ENCODE measurements around the gene PCED1B. TPM values are rescaled to one million over a fixed set of nuclear protein-coding genes. Genes with fewer than 3 reads are reported as not detected.
"Not testable (repeated sequence)": the region's sequence is repeated elsewhere in the genome, so short reads cannot be mapped to it uniquely, and the experiment has no call there.

Gene PCED1B
- total RNA-seq, 1 experiment from 2014 or later, result 3.3 TPM

- H3K27ac ChIP-seq (ENCODE audit: insufficient read length, low read depth, low read length), result no peak overlapping the region
- H3K4me1 ChIP-seq (ENCODE audit: insufficient read depth, low read length), result no peaks in the 10 kb centered on the region
- no peak overlapping the region for H2AFZ ChIP-seq (ENCODE audit: low read length)
- no peak overlapping the region for H2BK5ac ChIP-seq (ENCODE audit: insufficient read length, low read length)
- no peaks in the 10 kb centered on the region for H3K23me2 ChIP-seq (ENCODE audit: insufficient read length, low read depth, low read length, poor library complexity, severe bottlenecking)
- H2BK12ac ChIP-seq (ENCODE audit: insufficient read length, low read depth, low read length), result no peak overlapping the region
- H3K56ac ChIP-seq (ENCODE audit: insufficient read length, low read depth, low read length), result no peak overlapping the region
- Mint-ChIP-seq H3K9me3 (no peaks in the 10 kb centered on the region), H3K4me1 (peaks cover 0 to 9% of the 10 kb centered on the region in 2 experiments; a peak in 2 of 4 replicates), H3K27me3 (ENCODE audit: low read depth) (no peaks in the 10 kb centered on the region), H3K4me3 (no peak overlapping the region), H3K36me3 (ENCODE audit: insufficient read depth in 1 of 3, low read depth in 3 of 3) (no peaks in the 10 kb centered on the region; a peak in 1 of 7 replicates), H3K27ac (no peak overlapping the region)
- H4K20me1 ChIP-seq (ENCODE audit: control insufficient read depth, insufficient read depth, insufficient read length), result no peaks in the 10 kb centered on the region
- H3K27me3 ChIP-seq (ENCODE audit: insufficient read depth, low read length), result no peaks in the 10 kb centered on the region
- no peak for TF ChIP-seq CTCF (conservative IDR thresholded peaks at IDR 0.05)
- no peak overlapping the region for H3K4ac ChIP-seq (ENCODE audit: low read depth, low read length)
- H2BK120ac ChIP-seq (ENCODE audit: low read depth, low read length, poor library complexity, severe bottlenecking), result no peak overlapping the region
- WGBS (ENCODE audit: extremely low coverage, insufficient read length, low lambda C conversion rate), result no CpG with 5 or more reads among the region's 1 CpG
- no peaks in the 10 kb centered on the region for H3K9me3 ChIP-seq (ENCODE audit: control insufficient read depth, low read depth, low read length)
- no peak overlapping the region for H4K5ac ChIP-seq (ENCODE audit: insufficient read length, low read depth, low read length)
- H3K79me1 ChIP-seq (ENCODE audit: insufficient read depth, low read depth, low read length, poor library complexity, severe bottlenecking), result no peaks in the 10 kb centered on the region
- H4K91ac ChIP-seq (ENCODE audit: insufficient read length, low read depth, low read length), result no peak overlapping the region
- no peak overlapping the region for H3K23ac ChIP-seq (ENCODE audit: insufficient read length, low read depth, low read length)
- H2BK20ac ChIP-seq (ENCODE audit: low read depth, low read length, poor library complexity, severe bottlenecking), result no peak overlapping the region
- H3K9ac ChIP-seq (ENCODE audit: extremely low read depth, insufficient read length, low read length), result no peak overlapping the region
- no peaks in the 10 kb centered on the region for H3K79me2 ChIP-seq (ENCODE audit: insufficient read depth, low read length)
- H3K18ac ChIP-seq (ENCODE audit: insufficient read length, low read depth, low read length), result no peak overlapping the region
- H3T11ph ChIP-seq (ENCODE audit: low read length), result no peak overlapping the region
- no peak overlapping the region for H4K8ac ChIP-seq (replicated peaks; ENCODE audit: insufficient read length, low read depth, low read length)
- H3K4me2 ChIP-seq (ENCODE audit: insufficient read depth, insufficient read length, low read length), result no peak overlapping the region
- no peak overlapping the region for H2AK5ac ChIP-seq (ENCODE audit: insufficient read length, low read length)
- H3K14ac ChIP-seq (ENCODE audit: insufficient read depth, low read length), result no peak overlapping the region
- no peak overlapping the region for H2BK15ac ChIP-seq (ENCODE audit: low read depth, low read length)
- DNase-seq, result no peak
Measured at GRCh38 chr12:47277972-47278448, 198.6 kb downstream of the PCED1B start.

GRCh38 chr12:47279758-47280157, 200.3 kb downstream of the PCED1B start:
- H3K56ac ChIP-seq (ENCODE audit: insufficient read length, low read depth, low read length); H2BK20ac ChIP-seq (ENCODE audit: low read depth, low read length, poor library complexity, severe bottlenecking); H3K4me3 Mint-ChIP-seq; H3K4ac ChIP-seq (ENCODE audit: low read depth, low read length); H2AK5ac ChIP-seq (ENCODE audit: insufficient read length, low read length); H4K5ac ChIP-seq (ENCODE audit: insufficient read length, low read depth, low read length); H3K27ac Mint-ChIP-seq; H3K27me3 Mint-ChIP-seq (ENCODE audit: low read depth); H3K9ac ChIP-seq (ENCODE audit: extremely low read depth, insufficient read length, low read length); H3K23me2 ChIP-seq (ENCODE audit: insufficient read length, low read depth, low read length, poor library complexity, severe bottlenecking); H3K9me3 ChIP-seq (ENCODE audit: control insufficient read depth, low read depth, low read length); H2BK15ac ChIP-seq (ENCODE audit: low read depth, low read length); H3K79me2 ChIP-seq (ENCODE audit: insufficient read depth, low read length); H3K27ac ChIP-seq (ENCODE audit: insufficient read length, low read depth, low read length); H2BK5ac ChIP-seq (ENCODE audit: insufficient read length, low read length); H3K4me2 ChIP-seq (ENCODE audit: insufficient read depth, insufficient read length, low read length); H3T11ph ChIP-seq (ENCODE audit: low read length); H3K4me1 ChIP-seq (ENCODE audit: insufficient read depth, low read length); H2BK120ac ChIP-seq (ENCODE audit: low read depth, low read length, poor library complexity, severe bottlenecking); H3K27me3 ChIP-seq (ENCODE audit: insufficient read depth, low read length); H3K14ac ChIP-seq (ENCODE audit: insufficient read depth, low read length); H3K36me3 Mint-ChIP-seq (ENCODE audit: insufficient read depth in 1 of 3, low read depth in 3 of 3); H3K79me1 ChIP-seq (ENCODE audit: insufficient read depth, low read depth, low read length, poor library complexity, severe bottlenecking); H4K8ac ChIP-seq (replicated peaks; ENCODE audit: insufficient read length, low read depth, low read length); H2AFZ ChIP-seq (ENCODE audit: low read length); H3K9me3 Mint-ChIP-seq; H2BK12ac ChIP-seq (ENCODE audit: insufficient read length, low read depth, low read length); DNase-seq; H3K18ac ChIP-seq (ENCODE audit: insufficient read length, low read depth, low read length); H3K23ac ChIP-seq (ENCODE audit: insufficient read length, low read depth, low read length); H4K91ac ChIP-seq (ENCODE audit: insufficient read length, low read depth, low read length); H4K20me1 ChIP-seq (ENCODE audit: control insufficient read depth, insufficient read depth, insufficient read length): not testable (repeated sequence)
- WGBS (ENCODE audit: extremely low coverage, insufficient read length, low lambda C conversion rate), result no CpG with 5 or more reads among the region's 8 CpGs
- H3K4me1 Mint-ChIP-seq, result peaks cover 0 to 10% of the 10 kb centered on the region in 2 experiments; a peak in 2 of 4 replicates
